ENCODE results near the gene ROBO1. TPM values are rescaled to one million over a fixed set of nuclear protein-coding genes. Genes with fewer than 3 reads are reported as not detected.
A peak's percentile ranks its signal among the peaks of the same experiment; 100 is the strongest.
"Not testable (repeated sequence)": the region's sequence is repeated elsewhere in the genome, so short reads cannot be mapped to it uniquely, and the experiment has no call there.

ROBO1 gene
- total RNA-seq, 1 donor from 2014 or later, result 31.7 TPM

DNA sequence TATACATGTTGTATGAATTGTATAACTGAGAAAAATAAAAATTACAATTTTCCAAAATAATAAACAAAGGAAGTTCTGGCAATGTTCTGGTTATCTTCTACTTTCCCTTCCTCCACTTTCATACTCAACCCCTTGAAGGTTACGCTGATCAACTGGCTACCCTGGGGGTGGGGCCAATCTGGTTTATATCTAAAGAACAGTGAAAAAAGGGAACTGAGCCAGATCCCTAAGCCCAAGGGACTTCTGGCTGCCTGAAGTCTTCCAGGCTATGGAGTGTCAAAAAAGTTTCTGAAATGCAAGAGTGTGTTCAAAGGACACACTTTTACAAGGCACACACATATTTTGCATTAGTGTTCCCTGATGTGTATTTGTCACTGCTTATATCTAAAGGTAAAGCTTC lies 591.9 kb downstream of the ROBO1 start:
- Histone ChIP-seq H3K27me3 (ENCODE audit: control insufficient read depth, insufficient read depth, low read length) (no peaks in the 10 kb centered on the region), H3K36me3 (ENCODE audit: control insufficient read depth, insufficient read depth, low read length) (no peaks in the 10 kb centered on the region), H3K4me3 (ENCODE audit: low read depth, low read length) (no peak overlapping the region)
- DNase-seq (ENCODE audit: low read depth), result no peak
- TF ChIP-seq, protein P1, sequence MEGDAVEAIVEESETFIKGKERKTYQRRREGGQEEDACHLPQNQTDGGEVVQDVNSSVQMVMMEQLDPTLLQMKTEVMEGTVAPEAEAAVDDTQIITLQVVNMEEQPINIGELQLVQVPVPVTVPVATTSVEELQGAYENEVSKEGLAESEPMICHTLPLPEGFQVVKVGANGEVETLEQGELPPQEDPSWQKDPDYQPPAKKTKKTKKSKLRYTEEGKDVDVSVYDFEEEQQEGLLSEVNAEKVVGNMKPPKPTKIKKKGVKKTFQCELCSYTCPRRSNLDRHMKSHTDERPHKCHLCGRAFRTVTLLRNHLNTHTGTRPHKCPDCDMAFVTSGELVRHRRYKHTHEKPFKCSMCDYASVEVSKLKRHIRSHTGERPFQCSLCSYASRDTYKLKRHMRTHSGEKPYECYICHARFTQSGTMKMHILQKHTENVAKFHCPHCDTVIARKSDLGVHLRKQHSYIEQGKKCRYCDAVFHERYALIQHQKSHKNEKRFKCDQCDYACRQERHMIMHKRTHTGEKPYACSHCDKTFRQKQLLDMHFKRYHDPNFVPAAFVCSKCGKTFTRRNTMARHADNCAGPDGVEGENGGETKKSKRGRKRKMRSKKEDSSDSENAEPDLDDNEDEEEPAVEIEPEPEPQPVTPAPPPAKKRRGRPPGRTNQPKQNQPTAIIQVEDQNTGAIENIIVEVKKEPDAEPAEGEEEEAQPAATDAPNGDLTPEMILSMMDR (IDR thresholded peaks at IDR 0.05; ENCODE audit: insufficient read depth, low read length, poor library complexity, severe bottlenecking), result no peak

DNA sequence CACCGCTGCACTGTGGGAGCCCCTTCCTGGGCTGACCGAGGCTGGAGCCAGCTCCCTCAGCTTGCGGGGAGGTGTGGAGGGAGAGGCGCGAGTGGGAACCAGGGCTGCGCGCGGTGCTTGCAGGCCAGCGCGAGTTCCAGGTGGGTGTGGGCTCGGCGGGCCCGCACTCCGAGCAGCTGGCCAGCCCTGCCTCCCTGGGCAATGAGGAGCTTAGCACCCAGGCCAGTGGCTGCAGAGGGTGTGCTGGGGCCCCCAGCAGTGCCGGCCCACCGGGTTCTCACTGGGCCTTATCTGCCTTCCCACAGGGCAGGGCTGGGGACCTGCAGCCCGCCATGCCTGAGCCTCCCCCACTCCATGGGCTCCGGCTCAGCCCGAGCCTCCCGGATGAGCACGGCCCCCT lies 594.5 kb downstream of the ROBO1 start:
- not testable (repeated sequence) for H3K4me3 ChIP-seq (ENCODE audit: low read depth, low read length); H3K36me3 ChIP-seq (ENCODE audit: control insufficient read depth, insufficient read depth, low read length); DNase-seq (ENCODE audit: low read depth); H3K27me3 ChIP-seq (ENCODE audit: control insufficient read depth, insufficient read depth, low read length)

DNA sequence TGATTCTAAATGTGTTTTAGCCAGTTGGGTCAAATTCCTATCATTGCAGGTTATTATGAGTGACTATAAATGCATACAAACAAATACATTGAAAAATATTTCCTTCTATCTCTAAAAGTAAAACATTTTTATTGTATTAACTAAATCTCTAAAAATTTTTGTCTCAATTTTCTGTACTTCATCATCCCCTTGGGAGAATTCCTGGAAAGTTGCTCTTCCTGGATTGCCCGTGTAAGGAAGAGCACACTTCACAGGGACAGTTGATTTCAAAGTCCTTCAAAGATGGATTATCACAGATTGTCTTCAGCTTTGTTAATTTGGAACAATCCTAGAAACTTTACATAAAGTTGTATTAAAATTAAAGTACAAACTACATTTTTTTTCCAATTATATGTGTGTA lies 595.6 kb downstream of the ROBO1 start:
- Histone ChIP-seq H3K4me3 (ENCODE audit: low read depth, low read length) (no peak overlapping the region), H3K36me3 (ENCODE audit: control insufficient read depth, insufficient read depth, low read length) (no peaks in the 10 kb centered on the region), H3K27me3 (ENCODE audit: control insufficient read depth, insufficient read depth, low read length) (no peaks in the 10 kb centered on the region)
- TF ChIP-seq, protein P1 (IDR thresholded peaks at IDR 0.05; ENCODE audit: insufficient read depth, low read length, poor library complexity, severe bottlenecking), result no peak
- no peak for DNase-seq (ENCODE audit: low read depth)

DNA sequence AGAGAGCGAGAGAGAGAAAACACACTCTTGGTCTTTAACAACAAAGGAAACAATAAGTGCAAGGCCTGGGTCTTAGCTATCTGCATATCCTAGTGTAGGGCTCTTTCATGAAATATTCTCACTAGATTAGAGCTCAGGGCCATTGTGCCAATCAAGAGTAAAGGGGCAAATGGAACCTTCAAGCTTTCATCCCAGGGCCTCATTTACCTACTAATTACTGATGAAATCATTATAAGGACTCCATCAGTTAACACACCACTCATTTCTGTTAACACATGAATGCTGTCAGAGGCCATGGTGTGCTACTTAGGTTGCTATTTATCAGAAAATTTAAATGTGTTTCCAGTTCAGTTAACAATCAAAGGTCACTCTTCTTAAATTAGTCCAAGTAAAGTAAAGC lies 597.8 kb downstream of the ROBO1 start:
- no peak for DNase-seq (ENCODE audit: low read depth)
- H3K36me3 ChIP-seq (ENCODE audit: control insufficient read depth, insufficient read depth, low read length), result no peaks in the 10 kb centered on the region
- no peaks in the 10 kb centered on the region for H3K27me3 ChIP-seq (ENCODE audit: control insufficient read depth, insufficient read depth, low read length)
- TF ChIP-seq, protein P1 (IDR thresholded peaks at IDR 0.05; ENCODE audit: insufficient read depth, low read length, poor library complexity, severe bottlenecking), result no peak
- H3K4me3 ChIP-seq (ENCODE audit: low read depth, low read length), result no peak overlapping the region

DNA sequence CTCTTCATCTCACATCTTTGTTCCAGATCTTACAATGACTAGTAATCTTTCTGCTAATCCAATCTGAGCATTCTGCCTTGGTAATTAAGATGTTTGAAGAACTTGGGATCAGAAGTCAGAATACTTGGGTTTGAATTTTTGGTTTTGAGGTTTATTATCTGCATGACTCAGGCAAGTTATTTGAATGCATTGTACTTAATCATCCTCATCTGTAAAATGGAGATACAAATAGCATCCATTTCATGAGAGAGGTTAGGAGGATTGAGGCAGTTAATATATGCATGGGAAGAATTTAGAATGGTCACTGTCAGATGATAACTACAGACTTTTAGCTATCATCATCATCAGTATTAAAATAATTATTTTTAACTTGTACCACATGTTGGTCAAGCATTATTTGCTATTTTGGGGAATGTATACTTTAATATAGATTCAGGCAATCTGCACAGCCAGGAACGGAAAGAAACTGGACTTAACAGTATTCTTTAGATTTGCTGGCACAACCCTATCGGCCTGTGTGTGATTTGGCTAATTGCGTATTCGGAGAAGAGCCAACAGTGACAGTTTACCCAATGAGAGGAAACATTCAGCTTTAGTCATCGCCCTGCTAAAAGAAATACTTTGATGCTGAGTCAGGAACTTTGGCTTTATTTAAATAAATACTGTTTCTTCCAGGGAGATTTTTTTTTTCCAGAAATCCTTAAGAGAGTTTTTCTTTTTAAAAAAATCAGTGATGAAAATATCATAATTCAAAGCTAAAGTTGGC lies 600.0 kb downstream of the ROBO1 start:
- TF ChIP-seq, protein P1 (IDR thresholded peaks at IDR 0.05; ENCODE audit: insufficient read depth, low read length, poor library complexity, severe bottlenecking), result no peak
- Histone ChIP-seq H3K4me3 (ENCODE audit: low read depth, low read length) (no peak overlapping the region), H3K36me3 (ENCODE audit: control insufficient read depth, insufficient read depth, low read length) (no peaks in the 10 kb centered on the region), H3K27me3 (ENCODE audit: control insufficient read depth, insufficient read depth, low read length) (no peaks in the 10 kb centered on the region)
- DNase-seq (ENCODE audit: low read depth), result peak; percentile 7

DNA sequence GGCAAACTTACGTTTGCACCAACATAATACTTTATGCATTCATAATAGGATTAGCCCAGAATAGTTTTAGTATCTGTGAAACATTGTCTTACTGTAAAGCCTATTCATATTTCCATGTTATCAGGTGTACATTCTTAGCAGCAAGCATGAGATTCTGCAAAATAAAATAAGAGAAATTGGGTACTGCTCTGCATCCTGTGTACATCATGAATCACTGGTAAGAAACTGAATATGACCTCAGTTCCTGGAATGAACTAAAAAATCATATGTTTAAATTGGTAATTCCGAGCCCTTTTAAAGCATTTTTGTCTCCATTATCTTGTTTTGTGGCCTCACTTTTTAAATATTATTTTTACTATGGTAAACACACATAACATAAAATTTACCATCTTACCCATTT lies 605.1 kb downstream of the ROBO1 start:
- no peaks in the 10 kb centered on the region for H3K36me3 ChIP-seq (ENCODE audit: control insufficient read depth, insufficient read depth, low read length)

More for the DNA sequence above, 605.1 kb downstream of the ROBO1 start:
- Histone ChIP-seq H3K4me3 (ENCODE audit: low read depth, low read length) (no peak overlapping the region), H3K27me3 (ENCODE audit: control insufficient read depth, insufficient read depth, low read length) (no peaks in the 10 kb centered on the region)
- TF ChIP-seq, protein P1 (IDR thresholded peaks at IDR 0.05; ENCODE audit: insufficient read depth, low read length, poor library complexity, severe bottlenecking), result no peak
- no peak for DNase-seq (ENCODE audit: low read depth)
